Gastrocnemius medialis (tissue), 4 donors: Measurements from ENCODE around the gene KCTD19. TPM values are rescaled to one million over a fixed set of nuclear protein-coding genes. Genes with fewer than 3 reads are reported as not detected.

Source experiments
- ATAC-seq, 2 donors: fragments of 150-250 bp; one replicate each; pipeline ENCODE4 v1.9.1; 2016
- DNase-seq, 2 donors: peaks; one replicate each; pipeline ENCODE4 v3.0.0-alpha.2; 2019
- H3K27ac ChIP-seq, 4 donors: fragments of 200-600 bp; sonication (generic); 1 replicate in 1 of 4; 2 replicates in 3 of 4; pipeline ENCODE4 v1.5.1; 2016 to 2018; ENCODE audit warnings: mild to moderate bottlenecking in 2 of 4, moderate library complexity in 1 of 4
- H3K27me3 ChIP-seq, 3 donors: fragments of 200-600 bp; sonication (generic) in 2 of 3; 1 replicate in 1 of 3; 2 replicates in 2 of 3; pipeline versions ENCODE4 v1.5.1 to v1.6.0; 2016 to 2019; ENCODE audit warnings: mild to moderate bottlenecking in 1 of 3, moderate library complexity in 1 of 3
- H3K36me3 ChIP-seq, 2 donors: fragments of 200-600 bp; sonication (generic) in 1 of 2; one replicate each; pipeline ENCODE4 v1.5.1; 2017 to 2018
- H3K4me1 ChIP-seq, 2 donors: fragments of 200-600 bp; sonication (generic) in 1 of 2; one replicate each; pipeline ENCODE4 v1.5.1; 2016 to 2017; ENCODE audit warnings: mild to moderate bottlenecking in 2 of 2
- H3K4me3 ChIP-seq, 4 donors: fragments of 200-600 bp; sonication (generic) in 3 of 4; 1 replicate in 1 of 4; 2 replicates in 3 of 4; pipeline ENCODE4 v1.5.1; 2016 to 2019; ENCODE audit warnings: mild to moderate bottlenecking in 2 of 4
- H3K9me3 ChIP-seq, 3 donors: fragments of 200-600 bp; sonication (generic) in 2 of 3; 1 replicate in 1 of 3; 2 replicates in 2 of 3; pipeline ENCODE4 v1.5.1; 2016 to 2019
- CTCF ChIP-seq, 5 experiments: fragments of 450-650 bp in 3 of 5; fragments of 200-600 bp in 2 of 5; sonication (generic) in 2 of 5; IDR thresholded peaks in 4 of 5; conservative IDR thresholded peaks in 1 of 5; 1 replicate in 4 of 5; 2 replicates in 1 of 5; pipeline ENCODE4 v1.5.1; 2016 to 2019; ENCODE audit warnings: antibody characterized with exemption in 5 of 5, mild to moderate bottlenecking in 3 of 5, moderate library complexity in 3 of 5
- POLR2A ChIP-seq, 2 donors: fragments of 450-650 bp; IDR thresholded peaks; one replicate each; pipeline ENCODE4 v1.6.1; 2017; ENCODE audit warnings: antibody characterized with exemption in 2 of 2, mild to moderate bottlenecking in 2 of 2, moderate library complexity in 2 of 2
- in situ Hi-C, 4 donors: fragments of 200-750 bp; cut with MboI; loops; one replicate each; pipeline versions ENCODE4 v1.15.0 to v1.8.0; 2017; ENCODE audit warnings: low sequenced_read_pairs in 4 of 4
- intact Hi-C: fragments of 100-400 bp; cut with DNase I; formaldehyde crosslinking; loops from one replicate; pipeline ENCODE4 v1.15.1; 2023; ENCODE audit warnings: low total_unique reads
- total RNA-seq, 4 donors: library from RNA; depleted of rRNA; stranded (reverse); fragments of >200 nt; gene quantifications; one replicate each; pipeline versions ENCODE4 v1.1.0 to v1.2.3, GENCODE V29; 2016

The KCTD19 gene
- total RNA-seq, 4 donors from 2014 or later, result not detected

DNA sequence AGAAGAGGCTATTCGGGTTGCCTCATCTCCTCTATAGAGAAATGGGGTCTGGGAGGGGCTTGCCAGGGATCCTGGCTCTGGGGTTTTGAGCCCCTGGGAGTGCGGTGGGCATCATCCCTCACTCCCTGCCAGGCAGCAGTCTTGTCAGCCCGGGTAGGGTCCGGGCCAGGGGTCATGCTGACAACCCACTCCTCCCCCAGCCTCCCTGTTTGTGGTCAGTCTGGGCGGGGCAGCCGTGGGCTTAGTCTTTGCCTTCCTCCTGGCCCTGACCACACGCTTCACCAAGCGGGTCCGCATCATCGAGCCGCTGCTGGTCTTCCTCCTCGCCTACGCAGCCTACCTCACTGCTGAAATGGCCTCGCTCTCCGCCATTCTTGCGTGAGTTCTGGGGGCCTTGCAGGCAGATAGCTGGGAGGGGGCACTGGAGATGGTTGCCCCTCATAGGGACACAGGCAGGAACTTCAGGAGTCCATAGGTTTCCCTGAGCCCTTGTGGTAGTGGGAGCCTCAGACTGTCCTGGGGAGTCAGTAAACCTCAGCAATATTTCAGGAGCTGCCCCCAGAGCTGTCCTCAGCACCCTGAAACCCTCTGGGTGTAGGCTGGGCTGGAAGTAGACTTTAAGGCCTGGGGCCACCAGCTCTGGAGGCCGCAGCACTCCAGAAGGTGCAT lies 70.9 kb downstream of the KCTD19 start:
- H3K9me3 ChIP-seq, result no peaks in the 10 kb centered on the region
- ATAC-seq (no peak), DNase-seq (no peak)
- peaks cover 5 to 6% of the 10 kb centered on the region in 2 donors for H3K4me1 ChIP-seq
- TF ChIP-seq POLR2A (IDR thresholded peaks at IDR 0.05) (no peak), CTCF (IDR thresholded peaks at IDR 0.05 in 4 of 5, conservative IDR thresholded peaks at IDR 0.05 in 1 of 5) (no peak)
- no peak overlapping the region for H3K4me3 ChIP-seq
- intact Hi-C loops (no loop called here), in situ Hi-C loops (no loop called here)
- H3K36me3 ChIP-seq, result no peaks in the 10 kb centered on the region
- no peaks in the 10 kb centered on the region for H3K27me3 ChIP-seq
- H3K27ac ChIP-seq, result no peak overlapping the region

GRCh38 chr16:67254801-67255552 lies 71.6 kb downstream of the KCTD19 start:
- DNase-seq, result no peak

DNA sequence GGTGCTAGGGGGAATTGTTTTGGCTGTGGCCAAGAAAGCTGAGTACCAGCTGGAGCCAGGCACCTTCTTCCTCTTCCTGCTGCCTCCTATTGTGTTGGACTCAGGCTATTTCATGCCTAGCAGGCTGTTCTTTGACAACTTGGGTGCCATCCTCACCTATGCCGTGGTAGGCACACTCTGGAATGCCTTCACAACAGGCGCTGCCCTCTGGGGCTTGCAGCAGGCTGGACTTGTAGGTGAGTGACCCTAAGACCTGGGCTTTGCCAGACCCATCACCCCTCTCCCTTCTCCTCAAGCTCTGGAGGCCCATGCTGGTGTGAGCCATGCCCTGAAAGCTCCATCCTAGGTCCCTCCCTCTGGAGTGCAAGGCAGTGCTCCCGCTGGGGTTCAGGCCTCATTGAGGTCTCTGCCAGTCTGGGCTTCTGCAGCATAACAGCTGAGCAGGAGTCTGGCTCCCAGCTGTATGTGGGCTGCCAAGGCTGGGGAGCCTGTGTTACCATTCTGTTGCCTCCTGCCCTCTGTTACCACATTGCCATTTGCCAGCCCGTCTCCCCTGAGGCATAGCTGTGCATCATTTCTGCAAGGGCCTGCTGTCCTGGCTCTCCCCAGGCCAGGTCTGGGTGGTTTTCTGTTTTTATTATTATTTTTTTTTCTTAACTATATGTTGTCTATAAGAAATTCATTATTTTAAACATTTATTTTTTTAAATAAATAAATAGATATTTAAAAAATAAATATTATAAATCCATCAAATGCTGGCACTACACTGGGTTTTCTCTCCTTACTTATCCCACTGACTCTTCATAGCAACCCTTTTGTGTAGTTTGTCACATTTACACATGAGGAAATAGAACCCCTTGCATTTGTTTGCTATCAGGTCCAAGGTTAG lies 73.7 kb downstream of the KCTD19 start:
- Histone ChIP-seq H3K27ac (peak overlapping the region in 1 of 4 donors; percentile 8), H3K27me3 (no peaks in the 10 kb centered on the region), H3K9me3 (no peaks in the 10 kb centered on the region), H3K36me3 (no peaks in the 10 kb centered on the region), H3K4me3 (no peak overlapping the region), H3K4me1 (peaks cover 16% of the 10 kb centered on the region in 2 donors)
- intact Hi-C loops (no loop called here), in situ Hi-C loops (no loop called here)
- no peak for TF ChIP-seq CTCF (IDR thresholded peaks at IDR 0.05 in 4 of 5, conservative IDR thresholded peaks at IDR 0.05 in 1 of 5)
- no peak for TF ChIP-seq POLR2A (IDR thresholded peaks at IDR 0.05)
- ATAC-seq (no peak), DNase-seq (peak in 1 of 2 donors; percentile 49)

More at GRCh38 chr16:67254801-67255552, 71.6 kb downstream of the KCTD19 start:
- Histone ChIP-seq H3K27me3 (no peaks in the 10 kb centered on the region), H3K36me3 (no peaks in the 10 kb centered on the region), H3K9me3 (no peaks in the 10 kb centered on the region), H3K27ac (no peak overlapping the region), H3K4me1 (peaks cover under 1 to 2% of the 10 kb centered on the region in 2 donors), H3K4me3 (no peak overlapping the region)
- no peak for TF ChIP-seq POLR2A (IDR thresholded peaks at IDR 0.05)
- no peak for TF ChIP-seq CTCF (IDR thresholded peaks at IDR 0.05 in 4 of 5, conservative IDR thresholded peaks at IDR 0.05 in 1 of 5)
- ATAC-seq, result no peak
- intact Hi-C loops (no loop called here), in situ Hi-C loops (no loop called here)

DNA sequence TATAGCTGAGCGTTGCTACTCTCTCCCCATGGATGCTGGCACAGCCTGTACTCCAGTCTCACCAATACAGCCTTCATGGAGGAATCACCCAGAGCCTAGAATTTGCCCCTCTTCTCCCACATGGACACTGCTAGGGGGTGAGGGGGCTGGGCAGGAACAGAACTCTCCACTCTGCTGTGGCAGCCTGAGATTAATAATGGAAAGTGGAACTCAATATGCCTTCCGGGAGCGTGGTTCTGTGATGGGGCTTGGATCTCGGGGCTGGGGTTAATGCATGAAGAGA lies 76.6 kb downstream of the KCTD19 start:
- intact Hi-C loops (no loop called here), in situ Hi-C loops (no loop called here)
- Histone ChIP-seq H3K27me3 (no peaks in the 10 kb centered on the region), H3K4me1 (peaks cover 30% of the 10 kb centered on the region in 2 donors), H3K4me3 (no peak overlapping the region), H3K9me3 (no peaks in the 10 kb centered on the region), H3K27ac (no peak overlapping the region), H3K36me3 (no peaks in the 10 kb centered on the region)
- TF ChIP-seq CTCF (IDR thresholded peaks at IDR 0.05 in 4 of 5, conservative IDR thresholded peaks at IDR 0.05 in 1 of 5), result no peak
- no peak for TF ChIP-seq POLR2A (IDR thresholded peaks at IDR 0.05)
- ATAC-seq (no peak), DNase-seq (no peak)
